ENCODE measurements around the gene CHM. TPM values are rescaled to one million over a fixed set of nuclear protein-coding genes. Genes with fewer than 3 reads are reported as not detected.
"Not testable (repeated sequence)": the region's sequence is repeated elsewhere in the genome, so short reads cannot be mapped to it uniquely, and the experiment has no call there.

CHM gene
- total and polyA plus RNA-seq, 2 experiments from 2014 or later: 19.0 to 19.1 TPM

DNA sequence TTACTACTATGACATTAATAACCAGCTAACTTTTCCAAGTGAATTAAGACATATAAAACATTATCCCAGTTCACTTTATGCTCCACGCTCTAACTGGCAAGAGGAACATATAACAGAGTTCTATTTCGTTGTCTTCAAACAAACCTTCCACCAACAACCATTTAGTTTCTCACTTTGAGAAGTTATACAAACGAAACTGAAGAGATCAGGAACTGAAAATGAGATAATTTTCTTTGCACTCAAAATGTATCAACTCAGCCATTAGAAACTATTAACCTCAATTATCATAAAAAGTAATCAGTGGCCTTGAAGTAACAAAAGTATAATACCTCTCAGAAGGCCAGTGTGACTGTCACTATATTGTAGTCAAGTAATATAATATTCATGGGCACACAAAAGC lies 70.1 kb downstream of the CHM start (continued):
- TF ChIP-seq, protein P1, sequence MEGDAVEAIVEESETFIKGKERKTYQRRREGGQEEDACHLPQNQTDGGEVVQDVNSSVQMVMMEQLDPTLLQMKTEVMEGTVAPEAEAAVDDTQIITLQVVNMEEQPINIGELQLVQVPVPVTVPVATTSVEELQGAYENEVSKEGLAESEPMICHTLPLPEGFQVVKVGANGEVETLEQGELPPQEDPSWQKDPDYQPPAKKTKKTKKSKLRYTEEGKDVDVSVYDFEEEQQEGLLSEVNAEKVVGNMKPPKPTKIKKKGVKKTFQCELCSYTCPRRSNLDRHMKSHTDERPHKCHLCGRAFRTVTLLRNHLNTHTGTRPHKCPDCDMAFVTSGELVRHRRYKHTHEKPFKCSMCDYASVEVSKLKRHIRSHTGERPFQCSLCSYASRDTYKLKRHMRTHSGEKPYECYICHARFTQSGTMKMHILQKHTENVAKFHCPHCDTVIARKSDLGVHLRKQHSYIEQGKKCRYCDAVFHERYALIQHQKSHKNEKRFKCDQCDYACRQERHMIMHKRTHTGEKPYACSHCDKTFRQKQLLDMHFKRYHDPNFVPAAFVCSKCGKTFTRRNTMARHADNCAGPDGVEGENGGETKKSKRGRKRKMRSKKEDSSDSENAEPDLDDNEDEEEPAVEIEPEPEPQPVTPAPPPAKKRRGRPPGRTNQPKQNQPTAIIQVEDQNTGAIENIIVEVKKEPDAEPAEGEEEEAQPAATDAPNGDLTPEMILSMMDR (conservative IDR thresholded peaks at IDR 0.05; ENCODE audit: low read depth in 2 of 2): no peak
- TF ChIP-seq, protein P2, sequence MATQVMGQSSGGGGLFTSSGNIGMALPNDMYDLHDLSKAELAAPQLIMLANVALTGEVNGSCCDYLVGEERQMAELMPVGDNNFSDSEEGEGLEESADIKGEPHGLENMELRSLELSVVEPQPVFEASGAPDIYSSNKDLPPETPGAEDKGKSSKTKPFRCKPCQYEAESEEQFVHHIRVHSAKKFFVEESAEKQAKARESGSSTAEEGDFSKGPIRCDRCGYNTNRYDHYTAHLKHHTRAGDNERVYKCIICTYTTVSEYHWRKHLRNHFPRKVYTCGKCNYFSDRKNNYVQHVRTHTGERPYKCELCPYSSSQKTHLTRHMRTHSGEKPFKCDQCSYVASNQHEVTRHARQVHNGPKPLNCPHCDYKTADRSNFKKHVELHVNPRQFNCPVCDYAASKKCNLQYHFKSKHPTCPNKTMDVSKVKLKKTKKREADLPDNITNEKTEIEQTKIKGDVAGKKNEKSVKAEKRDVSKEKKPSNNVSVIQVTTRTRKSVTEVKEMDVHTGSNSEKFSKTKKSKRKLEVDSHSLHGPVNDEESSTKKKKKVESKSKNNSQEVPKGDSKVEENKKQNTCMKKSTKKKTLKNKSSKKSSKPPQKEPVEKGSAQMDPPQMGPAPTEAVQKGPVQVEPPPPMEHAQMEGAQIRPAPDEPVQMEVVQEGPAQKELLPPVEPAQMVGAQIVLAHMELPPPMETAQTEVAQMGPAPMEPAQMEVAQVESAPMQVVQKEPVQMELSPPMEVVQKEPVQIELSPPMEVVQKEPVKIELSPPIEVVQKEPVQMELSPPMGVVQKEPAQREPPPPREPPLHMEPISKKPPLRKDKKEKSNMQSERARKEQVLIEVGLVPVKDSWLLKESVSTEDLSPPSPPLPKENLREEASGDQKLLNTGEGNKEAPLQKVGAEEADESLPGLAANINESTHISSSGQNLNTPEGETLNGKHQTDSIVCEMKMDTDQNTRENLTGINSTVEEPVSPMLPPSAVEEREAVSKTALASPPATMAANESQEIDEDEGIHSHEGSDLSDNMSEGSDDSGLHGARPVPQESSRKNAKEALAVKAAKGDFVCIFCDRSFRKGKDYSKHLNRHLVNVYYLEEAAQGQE (IDR thresholded peaks at IDR 0.05; ENCODE audit: unreplicated experiment): no peak
- TF ChIP-seq POLR2AphosphoS5 (IDR thresholded peaks at IDR 0.05; ENCODE audit: low read depth) (no peak), EZH2 (IDR thresholded peaks at IDR 0.05; ENCODE audit: low read depth, unreplicated experiment) (no peak)

DNA sequence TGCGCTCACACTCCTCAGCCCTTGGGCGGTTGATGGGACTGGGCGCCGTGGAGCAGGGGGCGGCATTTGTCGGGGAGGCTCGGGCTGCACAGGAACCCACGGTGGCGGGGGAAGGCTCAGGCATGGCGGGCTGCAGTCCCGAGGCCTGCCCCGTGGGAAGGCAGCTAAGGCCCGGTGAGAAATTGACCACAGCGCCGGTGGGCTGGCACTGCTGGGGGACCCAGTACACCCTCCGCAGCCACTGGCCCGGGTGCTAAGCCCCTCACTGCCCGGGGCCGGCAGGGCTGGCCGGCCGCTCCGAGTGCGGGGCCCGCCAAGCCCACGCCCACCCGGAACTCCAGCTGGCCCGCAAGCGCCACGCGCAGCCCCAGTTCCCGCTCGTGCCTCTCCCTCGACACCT lies 75.0 kb downstream of the CHM start:
- not testable (repeated sequence) for H3K9me3 Mint-ChIP-seq; H3K27me3 Mint-ChIP-seq (ENCODE audit: insufficient read depth, low read depth, poor library complexity)
- peaks cover 33% of the 10 kb centered on the region for H3K36me3 Mint-ChIP-seq (ENCODE audit: low read depth)

DNA sequence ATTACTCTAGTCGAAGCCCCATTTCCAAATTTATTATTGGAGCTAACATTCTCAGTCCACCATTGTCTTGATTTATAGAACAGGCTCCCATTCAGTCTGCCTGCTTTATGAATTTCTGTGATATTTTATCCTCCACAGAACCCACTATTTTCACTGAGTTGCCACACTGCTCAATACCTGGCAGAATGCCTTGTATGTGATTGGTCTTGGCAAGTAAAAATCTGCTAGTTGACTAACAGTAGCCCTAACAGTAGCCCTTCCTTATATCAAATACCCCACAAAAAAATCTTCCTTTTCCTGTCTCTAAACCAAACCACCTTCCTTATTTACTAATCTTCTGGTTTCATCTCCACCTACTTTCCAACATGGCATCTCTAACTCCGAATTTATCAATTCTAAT lies 82.6 kb downstream of the CHM start:
- H4K20me1 ChIP-seq (replicated peaks; ENCODE audit: insufficient read depth): no peaks in the 10 kb centered on the region
- no peak for TF ChIP-seq CREB1 (CRISPR knock-in tag; IDR thresholded peaks at IDR 0.05; ENCODE audit: low read depth)
- TF ChIP-seq NANOG (IDR thresholded peaks at IDR 0.05; ENCODE audit: borderline replicate concordance): no peak
- TF ChIP-seq ZNF331 (CRISPR knock-in tag; IDR thresholded peaks at IDR 0.05; ENCODE audit: low read depth): no peak
- TF ChIP-seq, protein P3, sequence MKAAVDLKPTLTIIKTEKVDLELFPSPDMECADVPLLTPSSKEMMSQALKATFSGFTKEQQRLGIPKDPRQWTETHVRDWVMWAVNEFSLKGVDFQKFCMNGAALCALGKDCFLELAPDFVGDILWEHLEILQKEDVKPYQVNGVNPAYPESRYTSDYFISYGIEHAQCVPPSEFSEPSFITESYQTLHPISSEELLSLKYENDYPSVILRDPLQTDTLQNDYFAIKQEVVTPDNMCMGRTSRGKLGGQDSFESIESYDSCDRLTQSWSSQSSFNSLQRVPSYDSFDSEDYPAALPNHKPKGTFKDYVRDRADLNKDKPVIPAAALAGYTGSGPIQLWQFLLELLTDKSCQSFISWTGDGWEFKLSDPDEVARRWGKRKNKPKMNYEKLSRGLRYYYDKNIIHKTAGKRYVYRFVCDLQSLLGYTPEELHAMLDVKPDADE (IDR thresholded peaks at IDR 0.05): no peak
- no peak for TF ChIP-seq EZH2phosphoT487 (IDR thresholded peaks at IDR 0.05; ENCODE audit: unreplicated experiment)
- TF ChIP-seq, protein P2 (IDR thresholded peaks at IDR 0.05; ENCODE audit: unreplicated experiment): no peak
- TF ChIP-seq EZH2 (IDR thresholded peaks at IDR 0.05; ENCODE audit: low read depth, unreplicated experiment): no peak
- TF ChIP-seq, protein P1 (conservative IDR thresholded peaks at IDR 0.05; ENCODE audit: low read depth in 2 of 2): no peak
- TF ChIP-seq POLR2AphosphoS5 (IDR thresholded peaks at IDR 0.05; ENCODE audit: low read depth): no peak

More for the DNA sequence above, 75.0 kb downstream of the CHM start:
- not testable (repeated sequence) for H3K4me1 ChIP-seq (ENCODE audit: insufficient read depth); DNase-seq (ENCODE audit: low spot score); H3K79me2 ChIP-seq (replicated peaks; ENCODE audit: insufficient read depth); H3F3A ChIP-seq (replicated peaks; ENCODE audit: low read depth); H3K27me3 ChIP-seq (ENCODE audit: insufficient read depth); H3K9me2 ChIP-seq (ENCODE audit: insufficient read depth); H4K20me1 ChIP-seq (replicated peaks; ENCODE audit: insufficient read depth); H2AFZ ChIP-seq; H3K27ac ChIP-seq (ENCODE audit: low read depth); H3K4me3 ChIP-seq; H3K4me3 Mint-ChIP-seq; H3K4me2 ChIP-seq; ATAC-seq; H3K4me1 Mint-ChIP-seq; H3K36me3 ChIP-seq (ENCODE audit: insufficient read depth); H3K27ac Mint-ChIP-seq

More for the DNA sequence above, 82.6 kb downstream of the CHM start:
- DNase-seq (ENCODE audit: low spot score): no peak
- H2AFZ ChIP-seq: no peak overlapping the region
- H3K27me3 Mint-ChIP-seq (ENCODE audit: insufficient read depth, low read depth, poor library complexity): no peaks in the 10 kb centered on the region
- H3K36me3 ChIP-seq (ENCODE audit: insufficient read depth): no peaks in the 10 kb centered on the region
- H3K9me2 ChIP-seq (ENCODE audit: insufficient read depth): no peaks in the 10 kb centered on the region
- no peaks in the 10 kb centered on the region for H3K4me1 ChIP-seq (ENCODE audit: insufficient read depth)
- peaks cover 2% of the 10 kb centered on the region; the same call in 1 of the 3 replicates for H3K4me1 Mint-ChIP-seq
- H3K36me3 Mint-ChIP-seq (ENCODE audit: low read depth): peaks cover 2% of the 10 kb centered on the region; the same call in 2 of the 3 replicates
- H3K4me3 Mint-ChIP-seq: no peak overlapping the region
- no peaks in the 10 kb centered on the region; the same call in 2 of the 3 replicates for H3K9me3 Mint-ChIP-seq
- no peak overlapping the region for H3K27ac ChIP-seq (ENCODE audit: low read depth)
- no peaks in the 10 kb centered on the region for H3F3A ChIP-seq (replicated peaks; ENCODE audit: low read depth)
- no peaks in the 10 kb centered on the region for H3K27me3 ChIP-seq (ENCODE audit: insufficient read depth)
- no peaks in the 10 kb centered on the region for H3K79me2 ChIP-seq (replicated peaks; ENCODE audit: insufficient read depth)
- H3K4me2 ChIP-seq: no peak overlapping the region
- no peak for ATAC-seq
- no peak overlapping the region for H3K4me3 ChIP-seq
- no peak overlapping the region for H3K27ac Mint-ChIP-seq
